GM19193 (cell line): ENCODE data around the gene NDUFB4.

ENCODE experiments used
- POLR2A ChIP-seq: IDR thresholded peaks from 4 replicates; pipeline ENCODE4 v1.6.1; 2011; ENCODE audit not compliant: insufficient read depth, insufficient read length; ENCODE audit errors: extremely low read depth

NDUFB4 gene

DNA sequence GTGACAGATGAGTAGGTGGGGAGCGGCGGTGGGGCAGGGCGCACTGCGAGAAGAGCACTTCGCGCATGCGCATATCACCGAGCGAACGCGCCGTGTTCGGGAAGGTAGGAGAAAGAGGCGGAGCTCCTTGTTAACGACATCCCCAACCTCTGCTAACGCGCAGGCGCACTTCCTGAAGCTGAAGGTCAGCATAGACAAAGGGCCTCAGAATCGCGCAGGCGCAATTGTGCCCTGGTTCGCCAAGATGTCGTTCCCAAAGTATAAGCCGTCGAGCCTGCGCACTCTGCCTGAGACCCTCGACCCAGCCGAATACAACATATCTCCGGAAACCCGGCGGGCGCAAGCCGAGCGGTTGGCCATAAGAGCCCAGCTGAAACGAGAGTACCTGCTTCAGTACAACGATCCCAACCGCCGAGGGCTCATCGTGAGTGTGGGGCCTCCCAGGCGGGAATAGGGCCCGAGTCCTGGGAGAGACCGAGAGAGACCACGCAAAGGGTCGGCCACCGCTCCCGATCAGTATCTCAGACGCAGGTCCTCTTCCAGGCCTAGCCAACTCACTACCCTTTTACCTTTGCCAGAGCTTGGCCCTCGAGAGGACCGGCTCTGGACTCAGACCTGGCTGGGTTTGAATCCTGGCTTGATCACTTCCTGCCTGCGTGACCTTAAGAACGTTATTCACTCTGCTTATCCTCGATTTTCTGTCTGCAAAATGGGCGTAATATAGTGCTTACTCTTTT lies at the start of gene NDUFB4:
TSS of gene NDUFB4 (plus strand) at position 221 of the 737 bp plus-strand sequence. CDS start at position 245, 24 bp downstream.
- TF ChIP-seq POLR2A: peak; percentile 85

DNA sequence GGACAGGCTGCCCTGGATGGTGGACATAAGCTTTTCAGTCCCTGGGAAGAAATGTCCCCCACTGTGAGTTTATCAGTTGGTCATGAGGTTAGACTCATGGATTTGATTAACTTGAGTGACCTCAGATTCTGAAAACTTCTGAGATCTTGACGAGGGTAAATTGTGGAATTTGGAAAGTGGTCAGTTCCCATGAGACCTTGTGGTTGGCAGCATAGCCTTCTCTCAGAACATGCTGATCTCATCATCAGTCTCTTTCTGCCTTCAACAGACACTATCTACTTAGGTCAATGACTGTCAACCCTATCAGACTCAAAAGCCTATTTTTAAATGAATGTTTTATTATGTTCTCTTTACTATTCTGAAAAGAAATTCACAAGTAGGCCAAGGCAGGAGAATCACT lies 45.6 kb upstream of the NDUFB4 start:
- no peak for TF ChIP-seq POLR2A

DNA sequence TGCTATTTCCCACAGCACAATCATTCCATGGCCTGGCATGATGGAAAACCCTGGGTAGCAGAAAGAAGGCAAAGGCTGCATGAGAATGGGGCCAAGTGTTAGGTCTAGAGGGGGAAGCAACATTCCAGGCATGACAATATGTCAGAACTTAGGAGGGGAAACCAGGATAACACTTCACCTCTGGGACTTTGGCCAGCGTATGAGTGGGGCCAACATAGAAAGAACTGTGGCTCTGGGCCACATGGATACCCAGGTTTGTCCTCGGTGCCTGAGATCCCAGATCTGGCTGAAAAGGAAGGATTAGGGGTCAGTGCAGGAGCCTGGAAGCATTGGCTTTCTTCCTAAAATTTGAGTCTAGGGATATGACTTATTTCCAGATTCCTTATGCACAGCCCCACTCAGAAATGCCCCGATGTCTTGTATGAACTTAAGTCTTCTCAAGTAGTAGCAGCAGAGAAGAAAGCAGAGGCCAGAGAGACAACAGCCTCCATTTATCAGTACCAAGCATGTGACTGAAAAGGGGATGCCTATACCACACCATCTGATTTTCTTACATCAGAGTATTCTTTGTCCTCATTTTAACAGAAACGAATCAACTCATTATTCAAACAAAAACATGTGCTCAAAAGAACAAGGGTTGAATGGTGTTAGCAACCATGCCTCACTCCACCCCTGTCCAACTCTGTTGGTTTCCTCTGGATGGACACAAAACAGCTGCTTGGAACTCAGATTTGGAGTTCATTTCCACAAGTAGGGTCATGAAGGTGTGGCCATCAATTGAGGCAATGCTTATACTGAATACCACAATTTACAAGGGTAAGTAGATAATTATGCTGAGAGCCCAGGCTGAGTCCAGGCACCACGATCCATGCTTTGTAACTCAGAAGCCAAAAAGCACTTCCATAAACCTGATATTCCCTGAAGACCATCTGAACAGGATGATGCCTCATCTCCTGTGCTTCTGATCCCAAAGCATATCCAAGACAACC lies 43.7 kb upstream of the NDUFB4 start:
- TF ChIP-seq POLR2A: no peak

DNA sequence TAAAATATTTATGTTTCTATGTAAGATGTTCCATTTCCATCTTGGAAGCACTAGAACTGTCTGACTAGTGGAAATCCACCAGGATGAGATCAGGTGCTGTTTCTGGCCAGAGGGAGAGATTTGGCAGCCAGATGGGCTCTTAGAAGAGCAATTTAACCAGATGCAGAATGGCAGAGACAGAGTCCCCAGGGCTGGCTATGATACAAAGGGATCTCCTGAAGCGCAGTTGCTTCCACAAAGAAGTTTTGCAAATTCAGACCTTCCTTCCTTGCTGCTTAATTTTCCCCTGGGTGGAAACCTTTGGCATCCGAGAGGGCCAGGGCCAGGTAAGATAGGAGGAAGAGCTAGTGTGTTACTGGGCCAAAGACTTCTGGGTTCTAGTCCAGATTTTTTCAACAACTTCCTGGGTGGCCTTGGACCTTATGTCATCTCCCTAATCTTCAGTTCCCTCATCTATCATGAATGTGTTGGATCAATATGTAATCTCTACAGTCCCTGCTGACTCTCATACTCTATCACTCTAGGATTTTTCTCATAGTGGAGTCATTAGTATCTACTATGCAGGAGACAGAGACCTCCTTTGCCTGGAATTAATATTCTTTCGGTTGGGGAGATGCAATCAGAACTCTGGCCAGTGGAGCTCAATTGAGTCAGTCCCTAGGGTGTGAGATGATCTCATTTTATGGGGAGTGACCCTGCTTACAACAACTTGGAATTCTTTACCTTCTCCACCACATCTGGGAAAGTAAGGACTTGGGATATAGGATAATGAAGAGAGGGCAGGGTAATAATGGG lies 41.1 kb upstream of the NDUFB4 start:
- TF ChIP-seq POLR2A: no peak

DNA sequence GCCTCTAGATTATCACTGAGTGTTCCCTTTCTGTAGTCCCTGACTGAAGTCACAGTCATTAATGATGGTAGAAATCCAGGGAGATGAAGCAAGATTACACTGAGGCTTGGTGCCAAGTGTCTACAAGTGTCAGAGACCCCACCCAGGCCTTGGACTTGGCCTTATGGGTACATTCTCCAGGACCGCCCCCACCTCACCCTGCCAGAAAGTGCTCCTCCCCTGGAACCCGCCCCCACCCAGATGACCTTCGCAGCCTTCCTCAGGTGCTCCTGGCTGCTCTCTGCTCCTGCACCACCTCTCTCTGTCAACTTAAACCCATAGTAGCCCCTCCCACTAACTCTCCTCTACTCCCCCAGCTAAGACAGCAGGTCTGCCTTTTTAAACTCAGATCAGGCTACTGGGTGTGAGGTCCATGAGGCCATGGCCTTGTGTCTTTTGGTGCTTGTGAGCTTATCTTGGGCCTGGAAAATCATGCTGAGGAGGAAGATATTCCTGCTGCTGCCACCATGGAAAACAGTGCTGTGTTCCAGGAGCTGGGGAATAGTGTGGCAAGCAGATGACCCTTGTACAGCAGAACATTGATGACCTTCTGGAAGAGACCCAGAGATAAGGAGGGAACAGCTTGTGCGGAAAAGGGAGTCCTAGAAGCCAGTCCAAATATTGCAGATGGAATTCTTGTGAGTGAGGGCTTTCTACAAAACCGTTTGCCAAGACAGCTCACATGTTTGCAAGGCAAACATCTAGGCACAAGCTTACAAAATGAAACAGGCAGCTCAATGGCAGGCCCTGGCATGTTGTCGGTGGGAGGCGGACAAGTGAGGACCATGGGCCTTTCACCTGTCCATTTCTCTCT lies 40.3 kb upstream of the NDUFB4 start:
- TF ChIP-seq POLR2A: no peak

DNA sequence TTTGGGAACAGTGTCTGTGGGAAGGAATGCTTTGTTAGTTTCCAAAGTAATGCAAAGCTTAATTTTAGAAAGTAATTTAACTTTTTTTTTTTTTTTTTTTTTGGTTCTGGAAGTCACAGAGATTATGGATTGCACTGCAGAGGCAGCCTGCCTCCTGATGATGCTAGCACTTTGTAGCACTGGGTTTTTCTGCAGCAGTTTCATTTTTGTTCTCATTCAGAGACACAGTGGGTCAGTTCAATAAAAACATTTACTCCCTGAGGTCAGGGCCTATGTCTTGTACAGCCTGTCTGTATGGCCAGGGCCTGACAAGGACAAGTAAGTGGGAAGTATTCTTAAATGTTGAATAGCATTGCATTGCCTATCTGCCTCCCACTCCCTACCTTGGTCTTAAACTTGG lies 39.0 kb upstream of the NDUFB4 start:
- TF ChIP-seq POLR2A: no peak

DNA sequence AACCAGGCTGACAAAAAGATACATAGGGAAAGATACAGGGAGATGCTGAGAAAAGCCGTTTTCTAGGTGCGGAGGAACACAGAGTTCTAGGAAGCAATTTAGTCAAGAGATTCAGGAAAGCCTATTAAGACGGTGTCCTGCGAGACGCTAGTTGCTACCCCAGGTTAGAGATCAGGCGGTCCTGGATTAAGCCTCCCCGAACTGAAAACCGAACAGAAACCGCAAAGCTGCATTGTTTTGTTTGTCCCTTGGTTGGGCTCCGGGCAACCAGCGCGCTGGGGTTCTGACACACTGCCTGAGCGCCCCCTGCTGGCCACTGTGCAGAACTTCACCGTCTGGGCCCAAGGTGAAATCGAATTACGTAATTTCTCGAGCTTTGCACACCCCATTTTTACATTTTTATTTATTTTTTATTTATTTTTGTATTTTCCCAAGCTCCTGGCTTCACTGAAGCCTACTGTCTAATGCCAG lies 37.3 kb upstream of the NDUFB4 start:
- no peak for TF ChIP-seq POLR2A

DNA sequence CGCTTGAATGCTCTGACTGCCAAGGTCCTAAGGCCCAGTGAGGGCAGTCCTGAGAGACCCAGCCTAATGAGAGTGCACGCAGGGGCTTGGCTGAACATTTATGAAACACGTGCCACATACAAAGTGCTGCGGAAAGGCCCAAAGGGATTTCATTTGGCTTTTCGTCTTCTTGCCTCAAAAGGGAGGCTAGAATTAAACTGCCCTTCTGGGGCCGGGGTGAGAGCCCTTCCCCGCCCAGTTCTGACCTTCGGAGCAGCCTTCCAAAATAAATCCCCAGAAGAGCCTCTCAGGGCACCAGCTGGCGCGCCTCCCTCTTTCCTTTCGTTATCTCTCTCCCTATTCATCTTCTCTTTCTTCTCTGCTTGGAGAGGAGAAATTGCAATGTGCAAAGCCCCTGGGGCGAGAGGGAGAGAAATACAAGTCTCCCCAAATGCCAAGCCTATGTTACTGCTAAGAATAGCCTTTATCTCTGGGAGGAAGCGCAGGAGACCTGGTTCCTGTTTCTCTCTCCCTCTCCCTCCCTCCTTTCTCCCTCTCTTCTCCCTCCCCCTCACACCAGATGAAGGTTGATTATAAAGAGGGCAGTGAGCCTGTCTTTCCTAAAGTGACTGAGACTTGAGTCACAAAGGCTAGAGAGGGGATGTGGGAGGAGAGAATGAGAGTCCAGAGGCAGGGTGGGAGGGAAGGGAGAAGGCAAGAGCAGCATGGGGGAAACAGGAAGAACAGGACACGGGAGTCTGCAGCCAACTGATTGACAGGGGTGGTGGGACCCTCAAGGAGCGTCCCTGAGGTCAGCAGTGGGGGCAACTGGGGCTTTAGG lies 36.7 kb upstream of the NDUFB4 start:
- TF ChIP-seq POLR2A: no peak

DNA sequence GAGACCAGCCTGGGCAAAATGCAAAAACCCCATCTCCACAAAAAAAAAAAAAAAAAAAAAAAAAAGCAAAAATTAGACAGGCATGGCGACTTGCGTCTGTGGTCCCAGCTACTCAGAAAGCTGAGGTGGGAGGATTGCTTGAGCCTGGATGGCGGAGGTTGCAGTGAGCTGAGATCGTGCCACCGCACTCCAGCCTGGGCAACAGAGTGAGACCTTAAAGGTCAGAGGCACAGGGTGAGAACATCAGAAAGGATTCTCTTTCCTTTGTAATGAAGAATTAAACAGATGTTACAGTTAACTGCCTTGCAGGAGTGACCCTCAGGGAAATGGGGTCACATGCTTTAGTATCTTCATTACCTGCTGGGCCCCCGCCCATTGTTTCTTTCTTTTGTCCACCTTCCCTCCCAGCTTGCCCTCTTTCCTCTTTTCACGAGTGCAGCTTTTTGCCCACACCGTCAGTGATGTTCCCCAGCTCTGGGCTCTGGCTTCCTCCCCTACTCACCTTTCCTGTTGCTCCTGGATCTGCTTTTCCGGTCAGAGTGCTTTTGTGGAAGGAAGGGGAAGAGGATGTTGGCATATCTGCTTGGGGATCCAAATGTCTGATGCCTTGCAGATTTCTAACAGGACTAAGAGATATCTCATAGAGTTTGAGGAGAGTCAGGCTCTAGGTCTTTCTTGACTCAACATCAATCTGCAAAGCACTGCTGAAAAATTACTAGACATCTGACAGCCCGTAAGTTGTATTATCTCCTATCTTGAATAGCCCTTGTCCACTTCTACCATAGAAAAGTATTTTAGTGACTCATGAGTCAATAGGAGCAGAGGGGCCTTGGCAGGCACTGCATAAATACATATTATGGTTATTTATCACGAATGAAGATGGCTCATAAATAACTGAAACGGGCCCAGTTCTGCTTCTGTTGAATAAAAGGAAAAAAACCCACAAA lies 35.6 kb upstream of the NDUFB4 start:
- no peak for TF ChIP-seq POLR2A

DNA sequence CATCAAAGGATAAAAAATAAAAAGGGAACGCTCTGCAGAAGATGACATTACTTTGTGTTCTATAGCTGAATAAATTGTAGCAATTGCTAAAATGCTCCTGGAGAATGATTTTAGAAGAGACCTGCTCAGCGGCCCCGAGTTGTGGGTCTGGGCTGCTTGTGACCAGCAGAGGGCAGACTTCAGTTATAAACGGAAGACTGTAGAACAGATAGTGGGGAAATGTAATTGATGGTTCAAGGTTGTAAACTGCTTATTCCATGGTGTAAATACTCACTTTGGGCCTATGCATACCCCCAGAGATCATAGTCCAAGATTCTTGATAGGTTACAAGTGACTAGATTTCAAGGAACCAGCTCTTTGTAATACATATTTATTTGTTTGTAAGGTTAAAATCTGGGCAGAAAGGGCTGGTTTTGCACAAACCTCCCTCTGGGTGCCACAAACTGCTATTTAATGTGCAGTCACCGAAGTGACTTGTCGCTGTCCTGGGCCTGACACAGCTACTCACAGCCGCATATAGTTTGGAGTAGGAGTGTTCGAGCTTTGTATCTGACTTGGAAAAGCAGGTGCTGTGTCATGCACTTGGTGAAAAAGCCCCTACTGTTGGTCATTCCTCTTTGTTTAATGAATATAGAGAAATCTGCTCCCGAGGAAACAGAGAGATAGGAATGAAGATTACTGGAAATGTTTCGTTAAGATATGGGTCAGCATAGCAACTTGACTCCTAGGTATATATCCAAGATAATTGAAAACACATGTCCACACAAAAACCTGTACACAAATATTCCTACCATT lies 34.7 kb upstream of the NDUFB4 start:
- TF ChIP-seq POLR2A: no peak

DNA sequence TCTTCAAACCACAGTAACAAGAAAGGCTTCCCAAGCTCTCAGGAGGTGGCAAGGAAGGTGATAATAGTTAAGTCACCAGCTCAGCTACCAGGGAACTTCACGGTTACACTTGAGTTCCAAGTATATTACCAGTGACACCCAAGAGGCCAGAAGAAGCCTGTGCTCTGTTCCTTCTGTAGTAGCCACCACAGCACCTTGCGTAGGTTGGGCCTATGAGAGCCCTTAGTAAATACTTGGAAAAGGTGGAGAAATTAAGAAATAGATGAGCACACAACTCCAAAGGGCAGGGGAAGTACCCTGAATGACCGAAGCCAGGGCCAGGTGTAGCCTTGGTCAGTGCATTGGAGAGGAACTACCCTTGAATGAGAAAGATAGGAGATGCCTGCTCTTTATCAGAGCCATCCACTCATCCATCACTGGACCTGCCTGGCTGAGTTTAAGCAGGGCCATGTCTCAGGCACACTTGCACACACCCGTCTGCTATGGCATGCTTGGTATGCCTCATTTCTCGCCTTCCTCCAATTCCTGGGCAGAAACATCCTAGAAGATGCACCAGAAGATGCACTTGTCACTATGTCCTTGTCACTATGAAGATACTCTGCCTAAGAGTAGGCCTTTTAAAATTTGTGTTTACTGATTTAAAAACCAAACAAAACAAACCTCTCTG lies 32.6 kb upstream of the NDUFB4 start:
- no peak for TF ChIP-seq POLR2A
